HL-60 (cell line): ENCODE results near the gene VPS36.

ENCODE experiments used
- DNase-seq, 2 experiments: peaks; one replicate each; pipeline ENCODE4 v3.0.0-alpha.2; 2010 to 2020; ENCODE audit warnings: low read depth in 1 of 2, low spot score in 1 of 2
- H3K27ac ChIP-seq: fragments of 250-450 bp; sonication (Bioruptor Pico); replicated peaks from 2 replicates; pipeline ENCODE4 v1.5.1; 2020; ENCODE audit warnings: mild to moderate bottlenecking, moderate library complexity
- H3K27me3 ChIP-seq: fragments of 250-450 bp; sonication (Bioruptor Pico); 2 replicates; pipeline ENCODE4 v1.5.1; 2021; ENCODE audit warnings: mild to moderate bottlenecking, moderate library complexity; ENCODE audit not compliant: insufficient read depth, poor library complexity, severe bottlenecking
- H3K4me3 ChIP-seq: replicated peaks from 2 replicates; pipeline ENCODE4 v1.5.1; 2011; ENCODE audit warnings: mild to moderate bottlenecking, control low read depth, low read length; ENCODE audit not compliant: insufficient read depth
- GABPA ChIP-seq: IDR thresholded peaks from 2 replicates; pipeline ENCODE4 v1.6.1; 2012; ENCODE audit warnings: low read depth
- POLR2AphosphoS5 ChIP-seq: IDR thresholded peaks from 2 replicates; pipeline ENCODE4 v1.6.1; 2012; ENCODE audit warnings: low read depth
- SPI1 ChIP-seq: IDR thresholded peaks from 2 replicates; pipeline ENCODE4 v1.6.1; 2012; ENCODE audit warnings: low read depth, mild to moderate bottlenecking, borderline replicate concordance
- TF ChIP-seq, protein P1 (sequence below): IDR thresholded peaks from one replicate; pipeline ENCODE4 v1.5.1; 2011; ENCODE audit warnings: low read length, control low read depth, inconsistent platforms; ENCODE audit not compliant: insufficient read depth
- TF ChIP-seq, protein P2 (sequence below): IDR thresholded peaks from 2 replicates; pipeline ENCODE4 v1.6.1; 2012; ENCODE audit warnings: low read depth; ENCODE audit not compliant: insufficient replicate concordance

VPS36 gene

DNA sequence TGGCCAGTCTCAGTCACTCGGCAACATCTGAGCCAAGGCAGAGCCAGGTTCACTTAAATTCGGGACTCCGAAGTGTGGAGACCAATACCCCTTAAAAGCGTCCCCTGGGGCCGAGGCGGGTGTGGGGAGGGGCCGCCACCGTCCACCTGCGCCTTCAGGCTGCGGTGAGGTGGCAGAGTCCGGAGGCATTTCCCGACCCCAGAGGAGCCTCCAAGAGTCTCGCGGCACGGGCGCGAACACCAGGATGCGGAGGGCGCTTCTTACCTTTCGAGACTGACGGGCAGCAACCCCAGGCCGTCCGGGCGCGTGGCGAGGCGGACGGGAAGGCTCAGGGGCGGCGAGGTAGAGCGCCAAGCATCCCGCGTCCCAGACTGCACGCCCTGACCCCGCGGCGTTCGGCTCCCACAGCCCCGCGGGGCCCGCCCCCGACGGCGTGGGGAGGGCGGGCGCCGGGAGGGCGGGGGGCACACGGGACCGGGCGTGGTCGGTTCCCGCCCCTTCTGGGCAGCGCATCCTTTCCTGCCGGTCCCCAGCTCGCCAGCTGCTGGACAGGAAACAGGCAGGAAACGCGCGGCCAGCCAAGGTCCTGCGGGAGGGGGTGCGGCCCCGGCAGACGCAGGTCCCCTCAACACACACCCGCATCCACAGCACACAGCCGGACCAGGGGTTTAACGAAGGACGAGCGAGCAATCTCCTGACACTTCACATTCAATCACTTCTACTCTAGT is 44.5 kb downstream of the VPS36 start, which contains the start of gene THSD1:
Gene THSD1, minus strand, starts transcription at position 406 of the 728 bp plus-strand sequence. CDS start 3,572 bp downstream, outside the sequence.
- DNase-seq: no peak
- Histone ChIP-seq H3K27me3 (peaks cover 14% of the 10 kb centered on the region), H3K4me3 (peak within 1 kb of the TSS; percentile 14), H3K27ac (no peak within 1 kb of the TSS)
- TF ChIP-seq SPI1: no peak
- TF ChIP-seq, protein P1, sequence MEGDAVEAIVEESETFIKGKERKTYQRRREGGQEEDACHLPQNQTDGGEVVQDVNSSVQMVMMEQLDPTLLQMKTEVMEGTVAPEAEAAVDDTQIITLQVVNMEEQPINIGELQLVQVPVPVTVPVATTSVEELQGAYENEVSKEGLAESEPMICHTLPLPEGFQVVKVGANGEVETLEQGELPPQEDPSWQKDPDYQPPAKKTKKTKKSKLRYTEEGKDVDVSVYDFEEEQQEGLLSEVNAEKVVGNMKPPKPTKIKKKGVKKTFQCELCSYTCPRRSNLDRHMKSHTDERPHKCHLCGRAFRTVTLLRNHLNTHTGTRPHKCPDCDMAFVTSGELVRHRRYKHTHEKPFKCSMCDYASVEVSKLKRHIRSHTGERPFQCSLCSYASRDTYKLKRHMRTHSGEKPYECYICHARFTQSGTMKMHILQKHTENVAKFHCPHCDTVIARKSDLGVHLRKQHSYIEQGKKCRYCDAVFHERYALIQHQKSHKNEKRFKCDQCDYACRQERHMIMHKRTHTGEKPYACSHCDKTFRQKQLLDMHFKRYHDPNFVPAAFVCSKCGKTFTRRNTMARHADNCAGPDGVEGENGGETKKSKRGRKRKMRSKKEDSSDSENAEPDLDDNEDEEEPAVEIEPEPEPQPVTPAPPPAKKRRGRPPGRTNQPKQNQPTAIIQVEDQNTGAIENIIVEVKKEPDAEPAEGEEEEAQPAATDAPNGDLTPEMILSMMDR: no peak
- TF ChIP-seq GABPA: no peak
- TF ChIP-seq, protein P2, sequence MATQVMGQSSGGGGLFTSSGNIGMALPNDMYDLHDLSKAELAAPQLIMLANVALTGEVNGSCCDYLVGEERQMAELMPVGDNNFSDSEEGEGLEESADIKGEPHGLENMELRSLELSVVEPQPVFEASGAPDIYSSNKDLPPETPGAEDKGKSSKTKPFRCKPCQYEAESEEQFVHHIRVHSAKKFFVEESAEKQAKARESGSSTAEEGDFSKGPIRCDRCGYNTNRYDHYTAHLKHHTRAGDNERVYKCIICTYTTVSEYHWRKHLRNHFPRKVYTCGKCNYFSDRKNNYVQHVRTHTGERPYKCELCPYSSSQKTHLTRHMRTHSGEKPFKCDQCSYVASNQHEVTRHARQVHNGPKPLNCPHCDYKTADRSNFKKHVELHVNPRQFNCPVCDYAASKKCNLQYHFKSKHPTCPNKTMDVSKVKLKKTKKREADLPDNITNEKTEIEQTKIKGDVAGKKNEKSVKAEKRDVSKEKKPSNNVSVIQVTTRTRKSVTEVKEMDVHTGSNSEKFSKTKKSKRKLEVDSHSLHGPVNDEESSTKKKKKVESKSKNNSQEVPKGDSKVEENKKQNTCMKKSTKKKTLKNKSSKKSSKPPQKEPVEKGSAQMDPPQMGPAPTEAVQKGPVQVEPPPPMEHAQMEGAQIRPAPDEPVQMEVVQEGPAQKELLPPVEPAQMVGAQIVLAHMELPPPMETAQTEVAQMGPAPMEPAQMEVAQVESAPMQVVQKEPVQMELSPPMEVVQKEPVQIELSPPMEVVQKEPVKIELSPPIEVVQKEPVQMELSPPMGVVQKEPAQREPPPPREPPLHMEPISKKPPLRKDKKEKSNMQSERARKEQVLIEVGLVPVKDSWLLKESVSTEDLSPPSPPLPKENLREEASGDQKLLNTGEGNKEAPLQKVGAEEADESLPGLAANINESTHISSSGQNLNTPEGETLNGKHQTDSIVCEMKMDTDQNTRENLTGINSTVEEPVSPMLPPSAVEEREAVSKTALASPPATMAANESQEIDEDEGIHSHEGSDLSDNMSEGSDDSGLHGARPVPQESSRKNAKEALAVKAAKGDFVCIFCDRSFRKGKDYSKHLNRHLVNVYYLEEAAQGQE: no peak
- TF ChIP-seq POLR2AphosphoS5: no peak

DNA sequence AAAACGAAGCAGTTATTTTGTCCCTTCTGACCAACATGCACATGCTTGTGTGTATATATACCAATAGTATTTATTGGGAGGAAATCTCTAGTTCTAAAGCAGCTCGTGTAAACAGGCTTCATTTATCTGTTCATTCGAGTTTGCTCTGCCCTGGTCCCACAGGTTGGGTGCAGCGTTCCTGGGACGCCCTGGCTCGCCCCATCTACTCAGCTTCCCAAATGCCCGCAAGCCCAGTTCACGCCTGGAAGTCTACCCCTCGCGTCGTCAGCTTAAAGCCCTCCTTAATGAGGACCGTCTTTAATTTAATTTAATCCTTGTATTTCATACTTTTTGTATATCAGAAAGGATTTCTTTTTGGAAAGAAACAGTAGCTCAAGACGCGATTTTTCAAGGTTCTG is 45.1 kb downstream of the VPS36 start:
- Histone ChIP-seq H3K27me3 (peaks cover 14% of the 10 kb centered on the region), H3K4me3 (no peak overlapping the region; the same call in 1 of the 2 replicates), H3K27ac (no peak overlapping the region)
- no peak for DNase-seq
- TF ChIP-seq GABPA (no peak), SPI1 (no peak), POLR2AphosphoS5 (no peak)
- TF ChIP-seq, protein P2: no peak
- TF ChIP-seq, protein P1: no peak

DNA sequence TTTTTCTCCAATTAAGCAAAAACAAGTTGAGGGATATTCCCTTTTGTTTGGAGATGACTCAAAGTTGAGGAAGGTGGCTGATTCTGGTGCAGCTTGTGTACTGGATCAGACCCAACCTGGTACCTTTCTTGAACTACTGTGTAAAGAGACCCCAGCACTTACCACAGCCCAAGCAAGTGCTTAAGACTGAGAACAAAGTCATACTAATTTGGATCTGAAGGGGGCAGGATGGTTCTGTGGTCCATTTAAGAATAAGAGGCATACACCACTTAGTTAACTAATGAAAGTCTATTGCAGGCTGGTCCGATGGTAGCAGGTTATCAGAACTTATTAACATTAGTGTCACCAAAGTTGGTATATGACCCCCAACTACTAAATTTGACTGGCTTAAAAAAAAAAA is 50.7 kb downstream of the VPS36 start:
- no peak overlapping the region for H3K27ac ChIP-seq
- DNase-seq: no peak
- peaks cover 3% of the 10 kb centered on the region for H3K27me3 ChIP-seq
- TF ChIP-seq GABPA (no peak), SPI1 (no peak)
- TF ChIP-seq, protein P1: no peak
- TF ChIP-seq, protein P2: no peak
- H3K4me3 ChIP-seq: no peak overlapping the region
